Measurements from ENCODE around the gene ELOVL7.
"Not testable (repeated sequence)": the region's sequence is repeated elsewhere in the genome, so short reads cannot be mapped to it uniquely, and the experiment has no call there.

ELOVL7 gene

GRCh38 chr5:60843936-60844905 is at the start of gene ELOVL7:
Gene ELOVL7 (minus strand): TSS chr5:60844269. CDS start chr5:60787397, 56,872 bp downstream.
- peak; percentile 39 for DNase-seq

DNA sequence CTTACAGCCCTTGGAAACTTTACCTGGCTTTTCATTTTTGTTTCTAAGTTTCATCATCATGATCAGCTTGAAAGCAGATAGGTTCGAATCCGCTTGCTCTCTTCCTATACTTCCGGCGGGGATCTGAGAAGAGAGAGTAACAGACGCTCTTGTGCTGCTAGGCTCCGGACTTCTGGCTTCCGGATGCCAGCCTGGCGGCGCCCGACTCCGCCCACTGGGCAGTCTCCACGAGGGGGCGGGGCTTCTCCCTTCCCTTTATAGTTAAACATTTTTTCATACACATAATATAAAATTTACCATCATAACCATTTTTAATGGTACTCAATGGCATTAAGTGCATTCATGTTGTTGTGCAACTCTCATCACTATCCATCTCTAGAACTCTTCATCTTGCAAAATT is 49.5 kb upstream of the ELOVL7 start:
- no peak for DNase-seq

GRCh38 chr5:60891667-60892066 is 47.6 kb upstream of the ELOVL7 start:
- DNase-seq: no peak

DNA sequence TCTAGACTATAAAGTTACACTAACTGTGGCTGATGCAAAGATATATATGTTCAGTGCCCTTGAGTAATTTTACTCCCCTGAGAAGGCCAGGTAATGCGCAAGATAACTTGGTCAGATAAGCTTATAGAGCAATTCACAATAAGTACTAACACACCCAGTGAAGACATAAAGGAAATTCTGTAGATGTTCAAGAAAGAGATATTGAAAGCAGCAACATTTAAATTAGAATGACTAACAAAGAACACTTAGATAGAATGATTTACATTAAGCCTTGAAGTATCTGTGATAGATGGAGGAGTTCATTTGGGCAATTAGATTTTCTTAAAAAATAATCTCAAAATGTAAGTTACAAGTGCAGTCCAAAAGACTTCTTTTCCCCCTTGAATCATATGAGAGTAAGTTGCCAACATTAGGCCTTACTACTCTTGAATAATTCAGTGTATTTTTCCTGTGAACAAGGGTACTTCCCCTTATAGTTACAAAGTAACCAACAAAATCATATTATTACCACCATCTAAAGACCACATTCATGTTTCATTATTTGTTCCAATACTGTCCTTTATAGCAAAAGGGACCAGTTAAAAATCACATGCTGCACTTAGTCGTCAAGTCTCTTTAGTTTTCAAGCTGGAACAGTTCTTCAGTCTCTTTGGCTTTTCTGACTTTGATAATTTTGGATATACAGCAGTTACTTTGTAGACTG is 44.4 kb upstream of the ELOVL7 start:
- DNase-seq: no peak

GRCh38 chr5:60887746-60888145 is 43.7 kb upstream of the ELOVL7 start:
- no peak for DNase-seq

DNA sequence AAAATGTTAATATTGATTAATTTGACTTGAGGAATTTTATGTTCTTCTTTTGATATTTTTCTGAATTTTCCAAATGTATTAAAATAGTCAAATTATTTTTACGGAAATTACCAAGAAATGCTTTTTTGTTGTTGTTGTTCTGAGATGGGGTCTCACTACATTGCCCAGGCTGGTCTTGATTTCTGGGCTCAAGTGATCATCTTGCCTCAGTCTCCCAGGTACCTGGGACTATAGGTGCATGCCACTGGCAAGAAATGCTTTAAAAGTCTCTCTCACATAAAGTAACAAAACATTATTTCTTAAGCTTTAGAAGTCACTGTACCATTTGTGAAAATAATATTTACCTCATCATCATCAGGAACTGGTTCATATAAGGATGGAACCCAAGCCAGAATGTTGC is 43.0 kb upstream of the ELOVL7 start:
- no peak for DNase-seq

- DNase-seq: no peak
Observed at GRCh38 chr5:60886158-60886557, 42.1 kb upstream of the ELOVL7 start.

DNA sequence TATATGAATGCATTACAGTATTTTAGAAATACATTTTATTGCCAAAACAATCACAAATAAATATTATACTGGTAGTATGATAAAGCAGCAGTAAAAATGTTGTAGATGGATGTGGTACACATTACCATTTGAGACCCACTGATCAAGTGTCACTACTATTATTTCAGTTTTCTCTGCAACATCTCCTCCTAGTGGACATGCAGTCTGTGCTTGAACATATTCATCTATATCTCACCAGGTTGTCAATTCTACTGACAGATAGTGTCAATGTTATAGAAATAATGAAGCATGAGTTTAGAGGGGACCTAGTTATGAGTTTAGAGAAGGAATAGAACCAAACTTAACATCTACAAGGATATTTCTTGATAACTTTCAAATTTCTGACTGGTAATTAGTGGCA is 39.2 kb upstream of the ELOVL7 start:
- no peak for DNase-seq

DNA sequence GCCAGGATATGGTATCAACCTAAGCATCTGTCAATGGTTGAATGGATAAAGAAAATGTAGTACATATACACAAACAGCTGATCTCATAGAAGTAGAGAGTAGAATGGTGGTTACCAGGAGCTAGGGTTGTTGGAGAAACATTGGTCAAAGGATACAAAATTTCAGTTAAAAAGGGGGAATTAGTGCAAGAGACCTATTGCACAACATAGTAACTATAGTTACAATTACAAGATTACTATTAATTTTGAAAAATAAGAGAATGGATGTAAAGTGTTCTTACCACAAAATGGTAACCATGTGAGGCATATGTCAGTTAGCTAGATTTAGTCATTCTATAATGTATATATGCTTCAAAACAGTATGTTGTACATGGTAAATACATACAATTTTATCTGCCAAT is 28.8 kb upstream of the ELOVL7 start:
- DNase-seq: no peak

GRCh38 chr5:60870857-60871256 is 26.8 kb upstream of the ELOVL7 start:
- DNase-seq: no peak

- not testable (repeated sequence) for DNase-seq
Observed at GRCh38 chr5:60860572-60860971, 16.5 kb upstream of the ELOVL7 start.

DNA sequence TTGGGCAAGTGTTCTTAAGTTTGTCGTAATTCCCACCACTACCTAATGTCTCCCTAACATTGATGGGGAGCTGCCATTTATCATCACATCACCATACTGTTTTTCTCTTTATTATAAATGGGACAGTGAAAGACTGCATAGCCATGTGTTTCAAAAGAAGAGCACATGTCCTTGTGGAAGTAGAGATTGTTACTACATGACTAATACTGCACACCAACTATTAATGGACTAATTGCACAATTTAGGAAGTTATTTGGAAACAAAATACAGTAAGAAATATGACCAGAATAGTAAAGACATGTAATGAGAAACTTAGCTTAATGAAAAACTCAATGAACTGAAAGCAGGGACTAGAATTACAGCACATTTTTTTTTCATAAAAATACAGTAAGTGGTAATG is 12.0 kb upstream of the ELOVL7 start:
- DNase-seq: no peak

DNA sequence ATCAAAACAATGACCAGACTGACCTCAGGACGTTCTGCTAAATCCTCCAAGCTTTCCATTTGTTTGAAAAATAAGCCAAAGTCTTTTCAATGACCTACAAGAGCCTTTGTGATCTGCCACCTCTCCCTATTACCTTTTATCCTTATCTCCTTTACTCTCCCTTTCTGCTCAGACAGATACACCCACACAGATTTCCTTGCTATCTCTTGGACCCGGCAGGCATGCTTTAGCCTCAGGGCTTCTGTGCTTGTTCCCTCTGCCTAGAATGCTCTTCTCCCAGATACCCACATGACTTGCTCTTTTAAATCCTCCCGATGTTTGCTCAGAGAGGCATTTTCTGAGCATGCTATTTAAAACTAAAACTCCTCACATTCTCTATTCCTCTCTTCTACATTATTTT is 8.9 kb upstream of the ELOVL7 start:
- no peak for DNase-seq

GRCh38 chr5:60852317-60852716 is 8.2 kb upstream of the ELOVL7 start:
- no peak for DNase-seq

DNA sequence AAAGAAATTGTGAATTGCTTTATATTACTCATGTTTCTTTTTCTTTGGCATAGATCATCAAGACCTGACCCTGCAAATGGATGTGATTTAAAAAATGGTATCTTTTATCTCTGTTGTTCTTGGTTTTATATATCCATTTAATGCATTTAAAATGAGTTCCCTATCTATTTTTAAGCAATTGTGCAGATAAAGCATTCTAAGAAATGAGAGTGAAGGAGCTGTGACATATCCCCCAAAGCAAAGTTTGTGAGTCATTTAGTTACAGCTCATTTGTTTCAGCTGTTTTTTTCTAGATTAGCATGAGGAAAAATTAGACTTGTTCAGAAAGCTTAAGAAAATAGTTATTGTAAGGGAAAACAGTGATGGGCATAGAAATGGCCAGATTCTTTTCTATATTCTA is 7.6 kb upstream of the ELOVL7 start:
- DNase-seq: no peak

DNA sequence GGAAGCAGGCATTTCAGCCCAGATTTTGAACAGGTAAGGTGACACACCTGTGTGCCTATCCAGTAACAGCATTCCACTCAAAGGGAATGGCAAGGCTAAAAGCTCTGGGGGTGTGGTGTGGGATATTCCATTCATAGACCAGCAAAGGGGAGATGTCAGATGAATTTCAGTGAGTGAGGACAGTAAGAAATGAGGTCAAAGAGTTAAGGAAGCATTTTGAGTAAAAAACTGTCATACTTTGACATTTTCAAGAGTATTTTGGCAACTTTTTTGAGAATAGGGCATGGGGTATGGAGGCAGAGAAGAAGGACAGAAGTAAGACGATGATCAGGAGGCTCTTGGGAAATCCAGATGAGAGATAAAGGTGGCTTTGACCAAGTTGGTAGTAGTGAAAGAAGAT is 2.2 kb upstream of the ELOVL7 start:
- DNase-seq: no peak

GRCh38 chr5:60843386-60843935 is 608 bp downstream of the ELOVL7 start:
- DNase-seq: no peak

- no peak for DNase-seq
Observed at GRCh38 chr5:60842871-60843385, 1.1 kb downstream of the ELOVL7 start.

- no peak for DNase-seq
Observed at GRCh38 chr5:60841361-60841760, 2.7 kb downstream of the ELOVL7 start.

DNA sequence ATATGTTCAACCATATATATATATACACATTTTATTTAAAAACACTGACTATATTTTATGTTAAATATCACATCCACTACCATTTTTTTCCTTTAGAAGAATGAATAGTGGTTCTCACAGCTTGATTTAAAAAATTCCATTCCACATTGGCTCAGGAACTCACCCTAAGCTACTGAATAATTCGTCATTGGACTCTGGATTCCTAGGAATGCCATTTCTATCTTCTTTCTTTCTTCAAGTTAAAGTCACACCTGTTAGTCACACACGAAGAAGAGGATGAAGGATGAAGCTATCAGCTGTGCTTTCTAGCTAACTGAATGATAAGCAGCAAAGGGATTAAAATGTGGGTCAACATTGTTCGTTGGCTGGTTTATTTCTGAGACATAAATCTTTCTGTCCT is 7.9 kb downstream of the ELOVL7 start:
- no peak for DNase-seq

DNA sequence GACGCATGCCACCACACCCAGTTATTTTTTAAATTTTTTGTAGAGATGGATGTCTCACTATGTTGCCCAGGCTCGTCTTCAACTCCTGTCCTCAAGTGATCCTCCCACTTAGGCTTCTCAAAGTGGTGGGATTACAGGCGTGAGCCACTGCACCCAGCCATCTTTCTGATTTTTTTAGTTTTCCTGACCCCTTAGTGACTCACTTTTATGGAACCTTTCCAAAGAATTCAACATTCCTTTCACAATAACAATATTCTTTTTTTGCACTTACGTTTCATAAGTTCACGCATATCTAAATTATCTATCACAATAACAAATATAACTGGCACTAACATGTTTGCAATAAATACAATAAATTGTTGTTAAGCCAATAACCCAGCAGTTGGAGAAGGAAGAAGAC is 8.5 kb downstream of the ELOVL7 start:
- DNase-seq: no peak

GRCh38 chr5:60833520-60833919 is 10.5 kb downstream of the ELOVL7 start:
- DNase-seq: no peak

GRCh38 chr5:60830581-60831127 is 13.4 kb downstream of the ELOVL7 start:
- no peak for DNase-seq

All from NCI-H187 treated with DMSO at 0.1 percent for 48 hours (cell line).